ENCODE results near the gene SUSD5. TPM values are rescaled to one million over a fixed set of nuclear protein-coding genes. Genes with fewer than 3 reads are reported as not detected.
"Not testable (repeated sequence)": the region's sequence is repeated elsewhere in the genome, so short reads cannot be mapped to it uniquely, and the experiment has no call there.

Gene SUSD5
- total and polyA plus RNA-seq, 3 donors from 2014 or later, result 4.9 to 7.7 (median 5.6) TPM

DNA sequence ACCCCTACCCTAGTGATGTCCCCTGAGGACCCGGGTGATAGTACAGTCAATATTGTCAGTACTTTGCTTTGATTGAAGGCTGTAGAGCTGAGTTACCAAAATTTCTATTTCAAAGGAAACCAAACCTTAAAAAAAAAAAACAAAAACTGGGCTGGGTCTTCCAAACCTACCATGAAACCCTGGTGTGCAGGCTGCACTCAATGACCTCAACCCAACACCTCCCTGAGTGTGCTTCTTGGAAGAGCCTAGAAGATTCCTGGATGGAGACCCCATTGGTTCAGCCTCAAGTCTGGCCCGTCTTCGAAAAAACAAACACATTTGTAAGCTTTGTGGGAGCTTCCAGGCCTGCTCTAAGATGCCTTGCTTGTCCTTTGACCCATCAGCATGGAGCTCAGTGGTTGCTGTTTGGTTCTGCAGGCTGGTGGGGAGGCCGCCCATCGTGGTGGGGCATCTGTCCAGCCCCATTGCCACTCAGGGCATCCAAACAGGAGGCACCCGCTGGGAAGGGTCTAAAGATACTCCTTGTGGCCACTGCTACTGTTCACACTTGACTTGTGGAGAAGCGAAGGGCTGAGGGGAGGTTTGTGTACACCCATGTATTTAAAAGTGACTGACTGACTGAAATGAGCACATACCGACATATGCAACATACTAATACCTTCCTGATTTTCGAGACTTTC lies 72.6 kb downstream of the SUSD5 start:
- Histone ChIP-seq H3K4me3 (no peak overlapping the region), H3K27me3 (no peaks in the 10 kb centered on the region), H3K36me3 (ENCODE audit: low read depth, missing control alignments) (no peaks in the 10 kb centered on the region), H3K9me3 (no peaks in the 10 kb centered on the region), H3K27ac (no peak overlapping the region), H3K4me1 (peaks cover 6% of the 10 kb centered on the region)
- 86 to 87% methylated on average over 6 to 9 of the region's 9 CpGs for WGBS, 2 donors
- DNase-seq, result no peak
- TF ChIP-seq POLR2A (IDR thresholded peaks at IDR 0.05), result no peak
- intact Hi-C loops (cut with DNase I; ENCODE audit: low total_unique reads), result no loop called here

DNA sequence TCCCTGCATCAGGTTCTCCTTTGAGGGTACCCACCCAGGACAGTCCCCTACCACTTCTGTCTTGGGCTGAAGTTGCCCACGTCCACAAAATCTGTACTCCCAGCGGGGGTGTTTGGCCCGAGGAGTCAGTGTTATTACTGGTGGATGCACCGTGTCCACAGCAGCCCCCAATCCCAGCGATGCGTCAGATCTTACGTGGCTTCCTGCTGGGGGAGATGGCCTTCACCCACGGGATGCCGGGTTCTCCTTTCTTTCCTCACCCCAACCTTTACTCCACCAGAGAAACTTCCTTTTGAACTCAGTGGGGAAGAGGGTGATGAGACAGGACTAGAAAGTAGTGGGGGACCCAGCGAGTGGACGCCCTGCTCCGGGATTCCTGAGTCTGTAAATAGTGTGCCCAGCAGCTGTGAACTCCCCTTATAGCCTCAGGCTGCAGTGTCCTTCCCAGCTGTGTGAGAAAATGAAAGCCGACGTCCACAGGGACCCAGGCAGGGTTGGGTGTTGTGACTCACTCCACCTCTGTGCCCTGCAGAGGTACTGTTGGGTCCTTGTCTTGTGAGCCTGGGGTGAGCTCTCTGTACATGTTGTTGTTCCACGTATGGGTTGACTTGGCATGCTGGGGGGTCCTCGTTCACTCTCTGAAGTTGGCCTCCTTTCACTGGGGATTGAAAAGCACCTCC lies 73.2 kb downstream of the SUSD5 start:
- Histone ChIP-seq H3K4me1 (peaks cover 6% of the 10 kb centered on the region), H3K27me3 (no peaks in the 10 kb centered on the region), H3K9me3 (no peaks in the 10 kb centered on the region), H3K36me3 (ENCODE audit: low read depth, missing control alignments) (no peaks in the 10 kb centered on the region), H3K4me3 (no peak overlapping the region), H3K27ac (no peak overlapping the region)
- intact Hi-C loops (cut with DNase I; ENCODE audit: low total_unique reads), result no loop called here
- WGBS, 2 donors, result 88 to 89% methylated on average over 14 to 16 of the region's 16 CpGs
- no peak for DNase-seq
- TF ChIP-seq, protein P1, sequence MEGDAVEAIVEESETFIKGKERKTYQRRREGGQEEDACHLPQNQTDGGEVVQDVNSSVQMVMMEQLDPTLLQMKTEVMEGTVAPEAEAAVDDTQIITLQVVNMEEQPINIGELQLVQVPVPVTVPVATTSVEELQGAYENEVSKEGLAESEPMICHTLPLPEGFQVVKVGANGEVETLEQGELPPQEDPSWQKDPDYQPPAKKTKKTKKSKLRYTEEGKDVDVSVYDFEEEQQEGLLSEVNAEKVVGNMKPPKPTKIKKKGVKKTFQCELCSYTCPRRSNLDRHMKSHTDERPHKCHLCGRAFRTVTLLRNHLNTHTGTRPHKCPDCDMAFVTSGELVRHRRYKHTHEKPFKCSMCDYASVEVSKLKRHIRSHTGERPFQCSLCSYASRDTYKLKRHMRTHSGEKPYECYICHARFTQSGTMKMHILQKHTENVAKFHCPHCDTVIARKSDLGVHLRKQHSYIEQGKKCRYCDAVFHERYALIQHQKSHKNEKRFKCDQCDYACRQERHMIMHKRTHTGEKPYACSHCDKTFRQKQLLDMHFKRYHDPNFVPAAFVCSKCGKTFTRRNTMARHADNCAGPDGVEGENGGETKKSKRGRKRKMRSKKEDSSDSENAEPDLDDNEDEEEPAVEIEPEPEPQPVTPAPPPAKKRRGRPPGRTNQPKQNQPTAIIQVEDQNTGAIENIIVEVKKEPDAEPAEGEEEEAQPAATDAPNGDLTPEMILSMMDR (IDR thresholded peaks at IDR 0.05), result no peak
- no peak for TF ChIP-seq POLR2A (IDR thresholded peaks at IDR 0.05)

DNA sequence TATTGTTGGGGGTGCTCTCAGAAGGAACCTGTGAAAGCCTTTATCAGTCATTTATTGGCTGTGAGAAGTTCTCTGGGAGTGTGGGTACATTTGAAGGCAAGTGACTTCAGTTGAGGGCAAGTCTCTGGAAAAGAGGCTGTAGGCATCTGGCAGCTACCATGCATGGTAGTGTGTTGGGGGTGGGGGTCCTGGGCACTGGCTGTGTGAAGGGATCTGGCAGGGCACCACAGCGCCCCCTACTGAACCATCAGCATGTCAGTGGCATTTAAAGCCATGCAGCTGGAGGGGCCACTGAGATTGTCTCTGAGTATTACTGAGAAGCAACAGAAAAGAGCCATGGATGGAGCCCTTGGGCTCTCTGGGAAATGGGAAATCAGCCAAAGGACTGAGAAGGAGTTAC lies 74.2 kb downstream of the SUSD5 start:
- 54 to 86% methylated on average over 1 of the region's 1 CpG for WGBS, 2 donors
- H3K36me3 ChIP-seq (ENCODE audit: low read depth, missing control alignments), result no peaks in the 10 kb centered on the region
- intact Hi-C loops (cut with DNase I; ENCODE audit: low total_unique reads), result no loop called here
- DNase-seq, result peak; percentile 48
- TF ChIP-seq POLR2A (IDR thresholded peaks at IDR 0.05), result no peak
- TF ChIP-seq, protein P1 (IDR thresholded peaks at IDR 0.05), result peak in 1 of 3 experiments; percentile 37
- H3K27ac ChIP-seq, result no peak overlapping the region
- H3K4me1 ChIP-seq, result peaks cover 6% of the 10 kb centered on the region
- H3K27me3 ChIP-seq, result no peaks in the 10 kb centered on the region
- H3K9me3 ChIP-seq, result no peaks in the 10 kb centered on the region
- no peak overlapping the region for H3K4me3 ChIP-seq

DNA sequence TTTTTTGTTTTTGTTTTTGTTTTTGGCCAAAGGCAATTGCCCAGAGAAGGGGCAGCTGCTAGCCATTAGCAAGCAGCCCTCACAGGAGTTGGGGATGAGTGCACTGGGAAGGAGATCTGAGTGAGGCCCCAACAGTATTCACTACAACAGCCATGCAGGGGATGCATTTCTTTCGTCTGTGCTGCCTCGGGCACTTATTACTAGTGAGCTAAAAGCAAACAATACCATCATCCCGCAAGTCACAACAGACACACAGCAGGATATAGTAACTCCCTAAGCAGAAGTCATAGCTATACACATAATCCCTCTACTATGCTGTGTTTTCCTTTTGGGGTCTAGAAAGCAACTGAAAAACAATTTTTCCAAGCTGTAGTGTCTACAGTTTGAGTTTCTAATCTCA lies 77.6 kb downstream of the SUSD5 start:
- no peak overlapping the region for H3K4me3 ChIP-seq
- DNase-seq, result no peak
- no peaks in the 10 kb centered on the region for H3K27me3 ChIP-seq
- no peaks in the 10 kb centered on the region for H3K9me3 ChIP-seq
- 95 to 100% methylated on average over 3 of the region's 3 CpGs for WGBS, 2 donors
- H3K4me1 ChIP-seq, result no peaks in the 10 kb centered on the region
- no peaks in the 10 kb centered on the region for H3K36me3 ChIP-seq (ENCODE audit: low read depth, missing control alignments)
- H3K27ac ChIP-seq, result no peak overlapping the region
- no peak for TF ChIP-seq POLR2A (IDR thresholded peaks at IDR 0.05)
- TF ChIP-seq, protein P1 (IDR thresholded peaks at IDR 0.05), result no peak
- intact Hi-C loops (cut with DNase I; ENCODE audit: low total_unique reads), result no loop called here

DNA sequence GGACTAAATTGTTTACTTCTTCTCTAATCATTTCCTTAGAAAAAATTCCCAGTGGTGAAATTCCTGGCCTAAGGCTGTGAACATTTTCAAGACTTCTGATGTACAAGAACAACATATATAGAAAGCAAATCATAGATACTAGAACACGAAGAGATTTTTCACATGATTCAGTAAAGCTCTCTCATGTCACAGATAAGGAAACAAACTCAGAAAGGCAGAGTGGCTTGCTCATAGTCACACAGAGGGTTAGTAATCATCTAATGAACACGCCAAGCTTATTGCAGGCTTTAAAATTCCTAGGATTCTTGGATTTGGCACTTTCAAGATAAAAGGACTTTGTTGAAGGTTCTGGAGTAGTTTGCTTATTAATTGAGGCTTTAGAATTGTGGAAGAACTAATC lies 78.6 kb downstream of the SUSD5 start:
- intact Hi-C loops (cut with DNase I; ENCODE audit: low total_unique reads), result no loop called here
- Histone ChIP-seq H3K27me3 (no peaks in the 10 kb centered on the region), H3K27ac (no peak overlapping the region), H3K4me1 (no peaks in the 10 kb centered on the region), H3K9me3 (no peaks in the 10 kb centered on the region), H3K36me3 (ENCODE audit: low read depth, missing control alignments) (no peaks in the 10 kb centered on the region), H3K4me3 (no peak overlapping the region)
- 50% methylated on average over 2 of the region's 2 CpGs for WGBS, 2 donors
- DNase-seq, result no peak
- TF ChIP-seq, protein P1 (IDR thresholded peaks at IDR 0.05), result no peak
- TF ChIP-seq POLR2A (IDR thresholded peaks at IDR 0.05), result no peak

DNA sequence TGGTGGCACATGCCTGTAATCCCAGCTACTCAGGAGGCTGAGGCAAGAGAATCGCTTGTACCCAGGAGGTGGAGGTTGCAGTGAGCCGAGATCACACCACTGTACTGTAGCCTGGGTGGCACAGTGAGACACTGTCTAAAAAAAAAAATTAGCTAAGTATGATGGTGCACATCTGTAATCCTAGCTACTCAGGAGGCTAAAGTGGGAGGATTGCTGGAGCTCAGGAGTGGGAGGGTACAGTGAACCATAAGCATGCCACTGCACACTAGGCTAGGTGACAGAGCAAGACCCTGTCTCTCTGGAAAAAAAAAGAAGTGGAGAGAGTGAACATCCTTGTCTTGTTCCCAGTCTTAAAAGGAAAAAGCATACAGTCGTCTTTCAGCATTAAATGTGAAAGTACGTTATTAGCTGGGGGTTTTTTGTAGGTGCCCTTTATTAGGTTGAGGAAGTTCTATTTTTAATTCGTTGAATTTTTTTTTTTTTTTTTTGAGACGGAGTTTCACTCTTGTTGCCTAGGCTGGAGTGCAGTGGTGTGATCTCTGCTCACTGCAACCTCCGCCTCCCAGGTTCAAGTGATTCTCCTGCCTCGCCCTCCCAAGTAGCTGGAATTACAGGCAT lies 79.5 kb downstream of the SUSD5 start:
- H3K9me3 ChIP-seq; DNase-seq; H3K36me3 ChIP-seq (ENCODE audit: low read depth, missing control alignments); H3K27ac ChIP-seq; H3K4me1 ChIP-seq; H3K27me3 ChIP-seq; intact Hi-C loops (cut with DNase I; ENCODE audit: low total_unique reads); H3K4me3 ChIP-seq: not testable (repeated sequence)
- 92 to 95% methylated on average over 7 to 8 of the region's 8 CpGs for WGBS, 2 donors
